ENCODE measurements around the gene POLL.

The POLL gene

DNA sequence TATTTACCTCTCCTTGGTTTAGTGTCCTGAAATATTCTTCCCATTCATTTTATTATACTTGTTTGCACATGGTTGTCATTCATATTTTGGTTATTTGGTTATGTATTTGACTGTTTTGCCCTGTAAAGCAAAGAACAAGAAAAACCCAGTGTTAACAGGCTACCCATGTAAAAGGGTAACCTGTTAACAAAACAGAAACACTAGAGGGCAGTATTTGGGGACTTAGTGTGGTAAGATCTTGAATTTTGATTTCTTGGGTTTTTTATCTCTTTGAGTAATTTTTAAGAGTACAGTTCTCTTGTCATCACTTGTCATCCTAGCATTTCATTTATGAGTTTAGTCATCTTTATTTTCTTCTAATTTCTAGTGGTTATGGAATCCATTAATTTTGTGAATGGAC is 51.3 kb downstream of the POLL start:
- DNase-seq (ENCODE audit: low spot score) = no peak
- no peak for TF ChIP-seq CTCF (IDR thresholded peaks at IDR 0.05)
- H3K4me3 ChIP-seq = no peak overlapping the region

DNA sequence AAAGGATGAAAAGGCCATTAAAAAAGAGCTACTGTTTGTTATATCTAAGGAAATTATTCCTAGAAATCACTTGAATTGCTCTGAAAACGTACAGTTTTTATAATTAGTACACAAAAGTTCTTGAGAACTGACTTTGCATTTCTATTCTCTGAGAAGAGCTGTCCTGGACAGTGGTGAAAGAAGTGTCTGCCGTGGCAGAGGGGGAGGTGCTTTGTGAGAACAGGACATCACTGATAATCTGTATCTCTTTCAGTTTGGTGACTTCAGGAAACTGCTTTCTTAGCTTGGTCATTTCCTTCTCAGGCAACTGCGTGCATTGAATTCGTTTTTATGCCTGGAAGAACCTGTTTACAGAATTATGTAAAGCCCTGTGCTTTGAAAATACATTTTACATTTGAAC is 52.1 kb downstream of the POLL start:
- DNase-seq (ENCODE audit: low spot score) = no peak
- Histone ChIP-seq H3K4me3 (no peak overlapping the region), H3K27ac (no peak overlapping the region)
- TF ChIP-seq CTCF (IDR thresholded peaks at IDR 0.05) = no peak

More for the DNA sequence above, 51.3 kb downstream of the POLL start:
- no peak overlapping the region for H3K27ac ChIP-seq

GRCh38 chr10:101529725-101530553 is 58.1 kb downstream of the POLL start:
- TF ChIP-seq CTCF (IDR thresholded peaks at IDR 0.05) = no peak
- no peak for DNase-seq (ENCODE audit: low spot score)
- no peak overlapping the region for H3K4me3 ChIP-seq
- no peak overlapping the region for H3K27ac ChIP-seq

- no peak for TF ChIP-seq CTCF (IDR thresholded peaks at IDR 0.05)
- H3K4me3 ChIP-seq = no peak overlapping the region
- no peak overlapping the region for H3K27ac ChIP-seq
- DNase-seq (ENCODE audit: low spot score) = no peak
Observed at GRCh38 chr10:101529207-101529606, 58.9 kb downstream of the POLL start.
